GM23248 (cell line): Measurements from ENCODE around the gene TLK2.

Experiments used
- EZH2 ChIP-seq: fragments of 200-600 bp; sonication (generic); IDR thresholded peaks from 2 replicates; pipeline ENCODE4 v1.6.1; 2018; ENCODE audit warnings: antibody characterized with exemption, mild to moderate bottlenecking; ENCODE audit not compliant: insufficient read depth, poor library complexity, severe bottlenecking
- EZH2phosphoT487 ChIP-seq: fragments of 200-600 bp; sonication (generic); IDR thresholded peaks from 2 replicates; pipeline ENCODE4 v1.6.1; 2018; ENCODE audit warnings: antibody characterized with exemption, moderate library complexity, mild to moderate bottlenecking, low read depth; ENCODE audit not compliant: insufficient read depth

GRCh38 chr17:62573480-62574117 is 95.0 kb downstream of the TLK2 start:
- no peak for TF ChIP-seq EZH2
- no peak for TF ChIP-seq EZH2phosphoT487
